ENCODE measurements around the gene ZBTB44.

GRCh38 chr11:130227373-130227772 lies 87.3 kb downstream of the ZBTB44 start:
- TF ChIP-seq POLR2A (IDR thresholded peaks at IDR 0.05; ENCODE audit: low read depth, low read length) (no peak), POLR2AphosphoS5 (IDR thresholded peaks at IDR 0.05; ENCODE audit: low read depth, low read length) (no peak), SPI1 (IDR thresholded peaks at IDR 0.05; ENCODE audit: low read depth, low read length) (no peak), TAF1 (IDR thresholded peaks at IDR 0.05; ENCODE audit: low read depth, low read length) (no peak)

Data from GM12891 (cell line).